Heart right ventricle (tissue), 16 donors: ENCODE results near the gene RHEX. TPM values are rescaled to one million over a fixed set of nuclear protein-coding genes. Genes with fewer than 3 reads are reported as not detected.

Experiments
- ATAC-seq, 8 donors: fragments of 200-7000 bp; cut with Tn5 transposase; one replicate each; pipeline ENCODE4 v1.9.1; 2020; ENCODE audit warnings: mild to moderate bottlenecking in 8 of 8, moderate library complexity in 8 of 8, moderate number of reproducible peaks in 1 of 8
- DNase-seq, 2 donors: peaks; one replicate each; pipeline ENCODE4 v3.0.0-alpha.2; 2020
- H3K27ac ChIP-seq, 10 donors: fragments of 200-600 bp; sonication (generic) in 2 of 10; one replicate each; pipeline versions ENCODE4 v1.5.0 to v1.8.0; 2020 to 2022; ENCODE audit warnings: mild to moderate bottlenecking in 3 of 10
- H3K27me3 ChIP-seq, 7 donors: fragments of 200-600 bp; one replicate each; pipeline ENCODE4 v1.8.0; 2021 to 2022; ENCODE audit warnings: mild to moderate bottlenecking in 2 of 7
- H3K36me3 ChIP-seq, 9 donors: fragments of 200-600 bp; sonication (generic) in 1 of 9; one replicate each; pipeline versions ENCODE4 v1.5.0 to v1.8.0; 2020 to 2022; ENCODE audit warnings: mild to moderate bottlenecking in 2 of 9
- H3K4me1 ChIP-seq, 9 donors: fragments of 200-600 bp; sonication (generic) in 1 of 9; one replicate each; pipeline versions ENCODE4 v1.5.0 to v1.8.0; 2020 to 2022; ENCODE audit warnings: mild to moderate bottlenecking in 4 of 9
- H3K4me3 ChIP-seq, 10 donors: fragments of 200-600 bp; sonication (generic) in 2 of 10; one replicate each; pipeline versions ENCODE4 v1.5.0 to v1.8.0; 2020 to 2022; ENCODE audit warnings: mild to moderate bottlenecking in 7 of 10, moderate library complexity in 2 of 10
- H3K9me3 ChIP-seq, 11 donors: fragments of 200-600 bp in 10 of 11; sonication (generic) in 2 of 11; one replicate each; pipeline versions ENCODE4 v1.5.0 to v1.8.0; 2013 to 2022; ENCODE audit warnings: mild to moderate bottlenecking in 2 of 11, control low read depth in 1 of 11, moderate library complexity in 1 of 11
- CTCF ChIP-seq, 9 donors: fragments of 200-600 bp; sonication (generic) in 2 of 9; IDR thresholded peaks; one replicate each; pipeline versions ENCODE4 v1.5.0 to v1.8.0; 2021 to 2022; ENCODE audit warnings: antibody characterized with exemption in 9 of 9, mild to moderate bottlenecking in 5 of 9, moderate library complexity in 1 of 9
- WGBS, 2 donors: extraction: QIAGEN DNeasy Blood & Tissue Kit; methylation state at CpG; one replicate each; pipeline ENCODE4 v1.1.7; 2013; ENCODE audit warnings: inconsistent platforms in 1 of 2; 5-methylcytosine and 5-hydroxymethylcytosine counted together
- intact Hi-C, 10 donors: fragments of 100-400 bp; cut with DNase I; formaldehyde crosslinking; loops; one replicate each; pipeline versions ENCODE4 v1.11.1 to v1.14.2; 2022
- polyA plus RNA-seq, 2 donors: library from polyadenylated mRNA; stranded (reverse); fragments of 200-250 nt; gene quantifications; one replicate each; pipeline ENCODE4 v1.2.3, GENCODE V29; 2013
- total RNA-seq, 10 donors: library from RNA; stranded (reverse); fragmentation: NEBNext Ultra II Directional in 3 of 10; extraction: Animal tissue kit (Norgen Biotek cat#: 25700) in 3 of 10; gene quantifications; one replicate each; pipeline versions ENCODE4 v1.2.1 to v1.2.4, GENCODE V29; 2021 to 2023
- donor health status: Arrhythmogenic right ventricular cardiomyopathy.
- donor health status: ischemic (EF 13 %, LVEDD 7.1; RV severe dilation, severe dysfunction).
- donor health status: healthy with polysubstance abuse.
- donor health status: DM: no; HTN: yes; CAD: no.
- donor health status: DM: no; HTN: no; CAD: no.
- donor health status: ischemic (EF 25% LVEDD 6.9; RV normal size, moderate dysfunction).
- donor health status: ischemic (EF 25% LVEDD 5.7; RV mildly dilated, moderate dysfunction).
- donor health status: healthy.
- donor health status: DM: yes; HTN: yes; CAD: no.
- donor health status: Ischemic cardiomyopathy.
- donor health status: ischemic (EF 35%, LVEDD 5.7; RV mildly dilated, moderate dysfunction).
- donor health status: nonischemic (EF 11% LVEDD 7.7; RV severe dilation, severe dysfunction).
- donor health status: DM: yes; HTN: yes; CAD: no.
- donor health status: PGD.
- donor health status: ischemic (EF 29% LVEDD 5.4; RV normal size, mild dysfunction).
- donor health status: nonischemic (EF 23%, LVEDD 6.1; RV moderate dilation, normal function).

The RHEX gene
- total and polyA plus RNA-seq, 12 donors = 0.22 to 1.2 TPM; not detected in 10

GRCh38 chr1:206015071-206015470 lies 37.9 kb upstream of the RHEX start:
- 71 to 79% methylated on average over 1 of the region's 1 CpG for WGBS, 2 donors
- Histone ChIP-seq H3K4me1 (peaks cover 0 to 22% (median 0%) of the 10 kb centered on the region in 9 donors), H3K27ac (no peak overlapping the region)

DNA sequence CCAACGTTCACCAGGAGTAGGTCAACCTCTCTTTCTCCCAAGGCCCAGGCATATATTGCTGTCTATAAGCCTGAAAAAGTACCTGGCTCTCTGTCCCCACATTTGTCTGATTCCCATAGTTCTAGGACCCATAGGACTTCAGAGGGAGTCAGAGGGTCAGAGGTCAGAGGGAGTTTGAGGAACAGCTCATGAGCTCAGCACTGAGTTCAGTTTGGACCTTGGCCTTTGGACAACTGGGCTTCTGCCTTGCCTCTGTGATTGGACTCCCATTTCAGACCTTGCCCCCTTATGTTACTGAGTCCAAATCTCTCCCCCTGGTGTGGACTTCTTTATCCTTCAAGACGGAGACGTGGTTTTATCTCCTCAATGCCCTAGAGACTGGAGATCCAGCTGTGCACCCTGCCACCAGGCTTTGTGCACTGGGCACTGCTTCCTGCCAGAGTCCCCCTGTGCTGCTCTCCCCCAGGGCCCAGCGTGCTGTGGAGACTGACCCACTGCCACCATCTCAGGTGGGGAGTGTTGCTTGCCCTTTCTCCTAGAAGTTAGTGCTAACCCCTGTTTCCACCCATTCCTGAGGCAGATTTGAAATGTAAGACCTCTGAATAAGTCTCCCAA lies 32.5 kb upstream of the RHEX start:
- 88% methylated on average over 4 of the region's 4 CpGs for WGBS, 2 donors
- H3K4me1 ChIP-seq = peaks cover 0 to 6% (median 0%) of the 10 kb centered on the region in 9 donors
- intact Hi-C loops = loop anchor here in 1 of 10 donors (10.0 kb wide), 1 partner anchor 84 kb away; no protein-coding TSS in a partner anchor
- DNase-seq (no peak), ATAC-seq (no peak)
- no peak for TF ChIP-seq CTCF (IDR thresholded peaks at IDR 0.05)
- no peaks in the 10 kb centered on the region for H3K36me3 ChIP-seq
- no peak overlapping the region for H3K27ac ChIP-seq
- no peaks in the 10 kb centered on the region for H3K9me3 ChIP-seq
- no peak overlapping the region for H3K4me3 ChIP-seq
- peaks cover 0 to 3% (median 0%) of the 10 kb centered on the region in 7 donors for H3K27me3 ChIP-seq

More at GRCh38 chr1:206015071-206015470, 37.9 kb upstream of the RHEX start:
- peaks cover 0 to under 1% (median 0%) of the 10 kb centered on the region in 7 donors for H3K27me3 ChIP-seq
- TF ChIP-seq CTCF (IDR thresholded peaks at IDR 0.05) = no peak
- no peaks in the 10 kb centered on the region for H3K36me3 ChIP-seq
- H3K9me3 ChIP-seq = no peaks in the 10 kb centered on the region
- ATAC-seq = no peak
- DNase-seq = no peak
- no peak overlapping the region for H3K4me3 ChIP-seq
- intact Hi-C loops = no loop called here

DNA sequence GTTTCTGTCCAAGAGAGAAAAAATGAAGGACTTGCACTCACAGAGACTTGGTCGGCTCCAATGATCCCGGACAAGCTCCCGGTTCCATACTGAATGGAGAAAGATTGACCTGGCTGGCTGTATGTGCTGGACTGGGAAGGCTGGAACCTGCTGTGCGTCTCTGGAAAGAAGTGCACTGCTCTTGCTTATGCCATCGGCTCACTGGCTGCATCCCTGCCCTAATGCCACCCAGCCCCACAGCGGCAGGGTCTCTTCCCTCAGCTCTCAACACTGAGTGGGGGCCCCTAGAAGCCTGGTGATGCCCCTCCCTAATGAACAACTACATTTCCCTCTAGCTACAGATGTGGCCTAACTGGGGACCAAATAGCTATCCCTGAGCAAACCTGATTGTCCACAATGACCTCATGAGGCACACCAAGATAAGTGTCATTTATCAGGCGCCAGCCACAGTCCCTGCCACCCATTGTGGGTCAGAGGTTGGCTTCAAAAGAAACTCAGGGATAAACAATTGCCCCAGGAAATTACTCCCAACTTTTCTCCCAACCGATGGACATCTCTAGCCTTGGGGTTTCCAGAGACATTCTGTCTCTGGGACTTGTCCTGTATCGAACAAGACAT lies 31.9 kb upstream of the RHEX start:
- intact Hi-C loops = loop anchor here in 1 of 10 donors (10.0 kb wide), 1 partner anchor 84 kb away; no protein-coding TSS in a partner anchor
- Histone ChIP-seq H3K4me3 (no peak overlapping the region), H3K4me1 (peaks cover 0 to 6% (median 0%) of the 10 kb centered on the region in 9 donors), H3K36me3 (no peaks in the 10 kb centered on the region), H3K27ac (no peak overlapping the region), H3K27me3 (peaks cover 0 to 3% (median 0%) of the 10 kb centered on the region in 7 donors), H3K9me3 (no peaks in the 10 kb centered on the region)
- no peak for TF ChIP-seq CTCF (IDR thresholded peaks at IDR 0.05)
- 93 to 95% methylated on average over 9 of the region's 9 CpGs for WGBS, 2 donors
- DNase-seq (no peak), ATAC-seq (no peak)

- intact Hi-C loops = loop anchor here in 1 of 10 donors (10.0 kb wide), 1 partner anchor 83 kb away; no protein-coding TSS in a partner anchor
- ATAC-seq (no peak), DNase-seq (no peak)
- H3K27ac ChIP-seq = no peak overlapping the region
- 71 to 72% methylated on average over 4 of the region's 4 CpGs for WGBS, 2 donors
- H3K36me3 ChIP-seq = no peaks in the 10 kb centered on the region
- peaks cover 0 to 6% (median 0%) of the 10 kb centered on the region in 9 donors for H3K4me1 ChIP-seq
- peaks cover 0 to 6% (median 0%) of the 10 kb centered on the region in 11 donors for H3K9me3 ChIP-seq
- no peak overlapping the region for H3K4me3 ChIP-seq
- peaks cover 0 to 3% (median 0%) of the 10 kb centered on the region in 7 donors for H3K27me3 ChIP-seq
- no peak for TF ChIP-seq CTCF (IDR thresholded peaks at IDR 0.05)
Observed at GRCh38 chr1:206021626-206022365, 31.2 kb upstream of the RHEX start.
